Endothelial cell (in vitro differentiated cells): ENCODE data around the gene LEP. TPM values are rescaled to one million over a fixed set of nuclear protein-coding genes. Genes with fewer than 3 reads are reported as not detected.

Source experiments
- DNase-seq: peaks from one replicate; pipeline ENCODE4 v3.0.0; 2021; ENCODE audit warnings: low spot score
- H3K27ac Mint-ChIP-seq: one replicate; pipeline ENCODE4 v1.8.0; 2021; ENCODE audit warnings: mixed read lengths, inconsistent platforms; ENCODE audit not compliant: unreplicated experiment
- H3K27me3 Mint-ChIP-seq: one replicate; pipeline ENCODE4 v1.8.0; 2021; ENCODE audit warnings: mild to moderate bottlenecking, moderate library complexity, mixed read lengths, inconsistent platforms; ENCODE audit not compliant: unreplicated experiment
- H3K36me3 Mint-ChIP-seq: one replicate; pipeline ENCODE4 v1.8.0; 2021; ENCODE audit warnings: mild to moderate bottlenecking, low read depth, mixed read lengths, inconsistent platforms; ENCODE audit not compliant: unreplicated experiment
- H3K4me1 Mint-ChIP-seq: one replicate; pipeline ENCODE4 v1.8.0; 2021; ENCODE audit warnings: mild to moderate bottlenecking, mixed read lengths, inconsistent platforms; ENCODE audit not compliant: unreplicated experiment
- H3K4me3 Mint-ChIP-seq: one replicate; pipeline ENCODE4 v1.8.0; 2021; ENCODE audit warnings: mild to moderate bottlenecking, mixed read lengths, inconsistent platforms; ENCODE audit not compliant: unreplicated experiment
- H3K9me3 Mint-ChIP-seq: one replicate; pipeline ENCODE4 v1.8.0; 2021; ENCODE audit warnings: mixed read lengths, inconsistent platforms; ENCODE audit not compliant: unreplicated experiment
- total RNA-seq: library from RNA; stranded (reverse); fragmentation: NEBNext Ultra II Directional; extraction: Animal tissue kit (Norgen Biotek cat#: 25700); gene quantifications from one replicate; pipeline ENCODE4 v1.2.1, GENCODE V29; 2021; ENCODE audit not compliant: unreplicated experiment
- TF ChIP-seq, protein P1 (sequence below): fragments of 200-600 bp; sonication (generic); IDR thresholded peaks from one replicate; pipeline ENCODE4 v1.5.0; 2021; ENCODE audit warnings: antibody characterized with exemption; ENCODE audit not compliant: unreplicated experiment

The LEP gene
- total RNA-seq, 1 donor from 2014 or later = not detected

DNA sequence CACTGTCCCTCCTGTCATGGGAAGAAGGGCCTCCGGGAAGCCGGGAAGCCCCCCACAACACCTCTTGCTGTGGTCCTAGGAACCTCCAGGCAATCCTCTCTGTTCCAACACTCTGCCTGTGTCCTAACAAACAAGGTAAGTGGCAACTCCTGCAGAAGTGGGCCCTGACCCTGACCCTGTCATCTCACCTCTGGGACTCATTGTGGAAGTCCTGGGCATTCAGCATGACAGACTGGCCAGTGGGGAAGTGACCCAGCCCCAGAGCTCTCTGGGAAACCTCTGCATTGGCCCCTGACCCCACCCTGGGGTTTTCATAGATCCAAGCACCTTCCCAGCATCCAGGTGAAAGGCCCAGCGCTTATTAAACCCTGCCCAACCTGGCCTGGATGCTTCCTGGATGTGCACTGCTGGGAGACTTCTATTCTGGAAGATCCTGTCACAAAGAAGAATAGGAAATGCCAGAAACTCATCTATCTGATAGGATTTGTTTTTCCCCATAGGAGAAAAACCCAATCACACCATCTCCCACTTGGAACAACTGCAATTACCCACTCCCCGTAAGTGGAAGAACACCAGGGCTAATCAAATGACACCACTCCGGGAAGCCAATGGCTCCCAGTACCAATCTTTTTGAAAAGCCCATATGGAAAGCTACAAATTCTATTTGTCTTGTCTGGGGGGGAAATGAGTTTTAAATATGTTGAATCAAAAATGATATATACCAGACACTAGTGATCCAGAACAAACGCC lies 24.3 kb downstream of the LEP start:
- DNase-seq = no peak
- Mint-ChIP-seq H3K9me3 (no peaks in the 10 kb centered on the region), H3K36me3 (no peaks in the 10 kb centered on the region), H3K4me1 (peaks cover 5% of the 10 kb centered on the region), H3K27me3 (peaks cover 4% of the 10 kb centered on the region), H3K4me3 (no peak overlapping the region), H3K27ac (no peak overlapping the region)
- TF ChIP-seq, protein P1, sequence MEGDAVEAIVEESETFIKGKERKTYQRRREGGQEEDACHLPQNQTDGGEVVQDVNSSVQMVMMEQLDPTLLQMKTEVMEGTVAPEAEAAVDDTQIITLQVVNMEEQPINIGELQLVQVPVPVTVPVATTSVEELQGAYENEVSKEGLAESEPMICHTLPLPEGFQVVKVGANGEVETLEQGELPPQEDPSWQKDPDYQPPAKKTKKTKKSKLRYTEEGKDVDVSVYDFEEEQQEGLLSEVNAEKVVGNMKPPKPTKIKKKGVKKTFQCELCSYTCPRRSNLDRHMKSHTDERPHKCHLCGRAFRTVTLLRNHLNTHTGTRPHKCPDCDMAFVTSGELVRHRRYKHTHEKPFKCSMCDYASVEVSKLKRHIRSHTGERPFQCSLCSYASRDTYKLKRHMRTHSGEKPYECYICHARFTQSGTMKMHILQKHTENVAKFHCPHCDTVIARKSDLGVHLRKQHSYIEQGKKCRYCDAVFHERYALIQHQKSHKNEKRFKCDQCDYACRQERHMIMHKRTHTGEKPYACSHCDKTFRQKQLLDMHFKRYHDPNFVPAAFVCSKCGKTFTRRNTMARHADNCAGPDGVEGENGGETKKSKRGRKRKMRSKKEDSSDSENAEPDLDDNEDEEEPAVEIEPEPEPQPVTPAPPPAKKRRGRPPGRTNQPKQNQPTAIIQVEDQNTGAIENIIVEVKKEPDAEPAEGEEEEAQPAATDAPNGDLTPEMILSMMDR = no peak

DNA sequence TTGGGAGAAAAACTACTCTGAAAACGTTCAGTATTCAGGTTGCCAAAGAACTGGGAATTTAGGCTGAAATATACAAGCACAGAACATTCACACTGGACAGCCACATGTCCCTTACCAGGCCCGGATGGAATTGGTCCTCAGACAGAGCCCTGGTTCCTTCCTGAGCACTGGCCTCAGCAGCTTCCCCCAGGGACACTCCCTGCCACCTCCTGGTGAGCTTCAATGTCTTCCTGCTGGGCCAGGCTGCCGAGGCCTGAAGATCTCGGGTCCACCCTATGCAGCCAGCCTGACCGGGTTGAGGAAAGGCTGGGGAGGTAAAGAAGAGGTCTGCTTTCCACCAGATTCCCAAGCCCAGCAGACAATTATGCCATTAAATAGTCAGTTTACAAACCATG lies 24.8 kb downstream of the LEP start:
- no peak for DNase-seq
- Mint-ChIP-seq H3K27me3 (peaks cover 4% of the 10 kb centered on the region), H3K4me1 (peaks cover 5% of the 10 kb centered on the region), H3K9me3 (no peaks in the 10 kb centered on the region), H3K36me3 (no peaks in the 10 kb centered on the region), H3K27ac (no peak overlapping the region), H3K4me3 (no peak overlapping the region)
- TF ChIP-seq, protein P1 = no peak

DNA sequence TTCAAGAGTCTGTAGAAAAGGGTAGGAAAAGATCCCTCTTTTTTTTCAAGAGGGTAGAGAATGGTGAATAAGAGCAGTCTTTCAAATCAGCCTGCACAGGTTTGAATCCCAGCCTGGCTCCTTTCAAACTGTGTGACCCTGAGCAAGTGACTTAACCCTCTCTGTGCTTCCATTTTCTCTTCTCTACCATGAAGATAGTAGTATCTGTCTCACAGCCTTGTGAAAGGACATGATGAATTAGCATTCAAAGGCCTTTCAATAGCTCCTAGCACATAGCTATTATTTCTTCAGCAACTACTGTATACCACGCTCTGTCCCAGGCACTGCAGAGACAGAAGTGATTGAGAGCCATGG lies 25.4 kb downstream of the LEP start:
- Mint-ChIP-seq H3K27ac (no peak overlapping the region), H3K36me3 (no peaks in the 10 kb centered on the region), H3K4me1 (peaks cover 5% of the 10 kb centered on the region), H3K9me3 (no peaks in the 10 kb centered on the region), H3K4me3 (no peak overlapping the region), H3K27me3 (peaks cover 6% of the 10 kb centered on the region)
- no peak for DNase-seq
- TF ChIP-seq, protein P1 = no peak

DNA sequence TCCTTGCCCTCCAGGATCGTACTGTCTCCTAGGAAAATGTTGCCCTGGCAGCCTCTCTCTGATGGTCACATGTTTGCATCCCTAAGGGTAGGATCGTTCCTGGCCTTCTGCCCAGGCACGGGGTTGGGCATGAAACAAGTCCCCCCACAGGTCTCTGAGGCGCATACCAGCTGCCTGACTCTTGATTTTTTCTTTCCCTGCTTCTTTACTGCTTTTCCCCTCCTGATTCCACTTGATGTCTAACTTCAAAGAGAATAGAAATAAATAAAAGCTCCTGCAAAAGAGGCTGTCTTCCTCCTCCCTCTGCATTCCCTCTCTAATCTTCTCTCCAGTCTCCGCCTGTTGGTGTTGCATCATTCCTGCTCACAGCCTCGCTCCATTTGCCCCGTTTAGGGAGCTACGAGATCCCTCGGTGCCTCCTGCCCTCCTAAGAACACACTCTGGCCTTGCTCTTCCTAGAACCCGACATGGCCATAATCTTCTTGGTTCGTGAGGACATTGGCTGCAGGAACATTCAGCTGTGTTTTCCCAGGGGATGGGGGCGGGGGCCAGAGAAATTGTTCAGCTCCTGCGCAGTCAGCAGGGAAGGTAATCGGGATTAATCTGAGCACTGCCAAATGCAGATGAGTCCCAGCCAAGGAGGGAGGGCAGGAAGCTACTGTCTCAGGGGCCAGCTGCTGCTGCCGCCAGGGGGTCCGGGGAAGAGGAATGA lies 26.0 kb downstream of the LEP start:
- TF ChIP-seq, protein P1 = no peak
- no peak overlapping the region for H3K27ac Mint-ChIP-seq
- no peaks in the 10 kb centered on the region for H3K9me3 Mint-ChIP-seq
- no peak overlapping the region for H3K4me3 Mint-ChIP-seq
- no peaks in the 10 kb centered on the region for H3K36me3 Mint-ChIP-seq
- DNase-seq = peak; percentile 11
- H3K27me3 Mint-ChIP-seq = peaks cover 4% of the 10 kb centered on the region
- peaks cover 5% of the 10 kb centered on the region for H3K4me1 Mint-ChIP-seq

DNA sequence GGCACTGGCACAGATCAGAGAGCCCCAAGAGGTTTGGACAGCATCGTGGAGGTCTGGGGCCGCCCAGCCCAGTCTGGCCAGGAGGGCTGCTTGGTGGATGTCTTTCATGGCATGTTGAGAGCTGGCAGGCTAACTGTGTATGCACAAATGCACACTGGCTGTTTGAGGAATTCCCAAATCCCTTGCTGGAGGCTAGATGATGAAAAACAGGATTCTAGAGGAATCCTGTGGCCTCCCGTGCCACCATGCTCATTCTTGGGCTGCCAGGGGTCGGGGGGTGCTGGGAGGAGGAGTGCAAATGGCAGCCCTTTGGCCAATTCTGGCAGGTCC lies 26.5 kb downstream of the LEP start:
- TF ChIP-seq, protein P1 = no peak

More for the DNA sequence above, 26.5 kb downstream of the LEP start:
- H3K4me3 Mint-ChIP-seq = no peak overlapping the region
- H3K27me3 Mint-ChIP-seq = peaks cover 4% of the 10 kb centered on the region
- H3K4me1 Mint-ChIP-seq = peaks cover 5% of the 10 kb centered on the region
- no peak overlapping the region for H3K27ac Mint-ChIP-seq
- H3K36me3 Mint-ChIP-seq = no peaks in the 10 kb centered on the region
- DNase-seq = no peak
- H3K9me3 Mint-ChIP-seq = no peaks in the 10 kb centered on the region
